Measurements from ENCODE around the gene TMEM41B. TPM values are rescaled to one million over a fixed set of nuclear protein-coding genes. Genes with fewer than 3 reads are reported as not detected.

TMEM41B gene
- total RNA-seq, 1 experiment from 2014 or later = 88.6 TPM

DNA sequence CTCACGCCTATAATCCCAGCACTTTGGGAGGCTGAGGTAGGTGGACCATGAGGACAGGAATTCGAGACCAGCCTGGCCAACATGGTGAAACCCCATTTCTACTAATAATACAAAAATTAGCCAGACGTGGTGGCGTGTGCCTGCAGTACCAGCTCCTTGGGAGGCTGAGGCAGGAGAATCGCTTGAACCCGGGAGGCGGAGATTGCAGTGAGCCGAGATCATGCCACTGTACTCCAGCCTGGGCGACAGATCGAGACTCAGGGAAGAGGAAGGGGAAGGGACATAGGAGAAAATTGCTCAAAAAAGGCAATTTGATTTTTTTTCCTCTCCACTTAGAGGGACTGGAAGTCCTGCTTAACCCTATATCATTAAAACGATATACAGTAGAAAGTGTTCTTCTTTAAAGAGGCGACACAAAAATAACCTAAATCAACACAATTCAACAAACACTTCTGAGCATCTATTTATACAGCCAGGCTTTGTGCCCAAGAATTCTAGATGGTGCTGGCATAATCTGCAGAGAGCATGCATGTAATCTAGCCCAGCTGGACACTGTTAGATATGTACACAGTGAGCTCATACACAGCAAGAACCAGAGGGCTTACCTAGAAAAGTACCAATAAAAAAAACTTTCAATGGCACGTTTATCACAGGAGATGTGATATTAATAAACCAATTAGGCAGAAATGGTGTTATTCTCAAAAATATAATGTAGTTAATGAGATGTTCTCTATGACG, 28.4 kb downstream of the TMEM41B start:
- Histone ChIP-seq H3K4me1 (ENCODE audit: low read length) (peaks cover 12% of the 10 kb centered on the region), H3K9ac (ENCODE audit: low read length) (no peak overlapping the region), H3K9me3 (ENCODE audit: low read length) (no peaks in the 10 kb centered on the region), H3K4me3 (ENCODE audit: low read length) (no peak overlapping the region), H2AFZ (ENCODE audit: low read length) (no peak overlapping the region), H3K79me2 (ENCODE audit: low read length) (no peaks in the 10 kb centered on the region; the same call in 1 of the 2 replicates), H3K27me3 (ENCODE audit: low read length) (no peaks in the 10 kb centered on the region), H3K9me2 (replicated peaks; ENCODE audit: insufficient read depth, low read length) (no peaks in the 10 kb centered on the region), H4K20me1 (ENCODE audit: insufficient read depth, low read depth, low read length) (no peaks in the 10 kb centered on the region), H3K36me3 (ENCODE audit: insufficient read depth, low read length) (peaks cover 13% of the 10 kb centered on the region; the same call in 1 of the 2 replicates), H3K4me2 (ENCODE audit: low read depth, low read length, poor library complexity, severe bottlenecking) (no peak overlapping the region), H3K27ac (ENCODE audit: low read length) (no peak overlapping the region)
- no peak for DNase-seq

- Histone ChIP-seq H3K9me3 (ENCODE audit: low read length) (no peaks in the 10 kb centered on the region), H3K79me2 (ENCODE audit: low read length) (no peaks in the 10 kb centered on the region), H3K36me3 (ENCODE audit: insufficient read depth, low read length) (peaks cover 10% of the 10 kb centered on the region; the same call in 1 of the 2 replicates), H3K4me1 (ENCODE audit: low read length) (peaks cover 20% of the 10 kb centered on the region), H3K27ac (ENCODE audit: low read length) (peak overlapping the region; percentile 49; the same call in 1 of the 2 replicates), H4K20me1 (ENCODE audit: insufficient read depth, low read depth, low read length) (no peaks in the 10 kb centered on the region), H3K4me3 (ENCODE audit: low read length) (no peak overlapping the region), H3K4me2 (ENCODE audit: low read depth, low read length, poor library complexity, severe bottlenecking) (peak overlapping the region; percentile 48), H3K9ac (ENCODE audit: low read length) (no peak overlapping the region), H2AFZ (ENCODE audit: low read length) (no peak overlapping the region), H3K9me2 (replicated peaks; ENCODE audit: insufficient read depth, low read length) (no peaks in the 10 kb centered on the region), H3K27me3 (ENCODE audit: low read length) (no peaks in the 10 kb centered on the region)
- DNase-seq = peak; percentile 79
Observed at GRCh38 chr11:9280655-9281301, 33.6 kb downstream of the TMEM41B start.

DNA sequence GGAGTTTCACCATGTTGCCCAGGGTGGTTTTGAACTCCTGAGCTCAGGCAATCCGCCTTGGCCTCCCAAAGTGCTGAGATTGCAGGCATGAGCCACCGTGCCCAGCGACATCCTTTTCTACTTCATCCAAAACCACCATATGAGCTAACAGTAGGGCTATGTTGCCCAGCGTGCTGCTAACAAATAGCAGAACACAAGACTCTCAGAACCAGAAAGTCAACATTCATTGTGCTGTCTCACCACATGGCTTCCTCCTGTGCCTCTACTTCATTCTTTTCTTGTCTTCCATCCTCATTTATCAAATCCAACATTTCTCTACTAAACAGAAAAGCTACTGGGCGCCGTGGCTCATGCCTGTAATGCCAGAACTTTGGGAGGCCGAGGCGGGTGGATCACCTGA, 37.2 kb downstream of the TMEM41B start:
- H3K27ac ChIP-seq (ENCODE audit: low read length) = no peak overlapping the region
- no peak overlapping the region for H2AFZ ChIP-seq (ENCODE audit: low read length)
- no peak overlapping the region for H3K9ac ChIP-seq (ENCODE audit: low read length)
- H4K20me1 ChIP-seq (ENCODE audit: insufficient read depth, low read depth, low read length) = no peaks in the 10 kb centered on the region
- no peak overlapping the region for H3K4me3 ChIP-seq (ENCODE audit: low read length)
- no peaks in the 10 kb centered on the region for H3K79me2 ChIP-seq (ENCODE audit: low read length)
- H3K36me3 ChIP-seq (ENCODE audit: insufficient read depth, low read length) = peaks cover 4% of the 10 kb centered on the region; the same call in 1 of the 2 replicates
- H3K9me3 ChIP-seq (ENCODE audit: low read length) = no peaks in the 10 kb centered on the region
- peaks cover 19% of the 10 kb centered on the region for H3K4me1 ChIP-seq (ENCODE audit: low read length)
- DNase-seq = no peak
- no peaks in the 10 kb centered on the region for H3K9me2 ChIP-seq (replicated peaks; ENCODE audit: insufficient read depth, low read length)
- no peaks in the 10 kb centered on the region for H3K27me3 ChIP-seq (ENCODE audit: low read length)
- no peak overlapping the region for H3K4me2 ChIP-seq (ENCODE audit: low read depth, low read length, poor library complexity, severe bottlenecking)

GRCh38 chr11:9276571-9276970, 37.8 kb downstream of the TMEM41B start:
- Histone ChIP-seq H3K4me3 (ENCODE audit: low read length) (no peak overlapping the region), H3K27me3 (ENCODE audit: low read length) (no peaks in the 10 kb centered on the region), H3K9ac (ENCODE audit: low read length) (no peak overlapping the region), H3K4me2 (ENCODE audit: low read depth, low read length, poor library complexity, severe bottlenecking) (no peak overlapping the region), H2AFZ (ENCODE audit: low read length) (no peak overlapping the region), H3K79me2 (ENCODE audit: low read length) (no peaks in the 10 kb centered on the region), H3K27ac (ENCODE audit: low read length) (no peak overlapping the region), H3K9me2 (replicated peaks; ENCODE audit: insufficient read depth, low read length) (no peaks in the 10 kb centered on the region), H3K36me3 (ENCODE audit: insufficient read depth, low read length) (peaks cover 4% of the 10 kb centered on the region; the same call in 1 of the 2 replicates), H3K9me3 (ENCODE audit: low read length) (no peaks in the 10 kb centered on the region), H3K4me1 (ENCODE audit: low read length) (peaks cover 13% of the 10 kb centered on the region), H4K20me1 (ENCODE audit: insufficient read depth, low read depth, low read length) (no peaks in the 10 kb centered on the region)
- DNase-seq = peak; percentile 70

- no peak overlapping the region for H2AFZ ChIP-seq (ENCODE audit: low read length)
- no peak overlapping the region for H3K9ac ChIP-seq (ENCODE audit: low read length)
- H3K9me3 ChIP-seq (ENCODE audit: low read length) = no peaks in the 10 kb centered on the region
- H3K27me3 ChIP-seq (ENCODE audit: low read length) = no peaks in the 10 kb centered on the region
- H4K20me1 ChIP-seq (ENCODE audit: insufficient read depth, low read depth, low read length) = no peaks in the 10 kb centered on the region
- H3K4me1 ChIP-seq (ENCODE audit: low read length) = no peaks in the 10 kb centered on the region
- H3K4me2 ChIP-seq (ENCODE audit: low read depth, low read length, poor library complexity, severe bottlenecking) = no peak overlapping the region
- H3K36me3 ChIP-seq (ENCODE audit: insufficient read depth, low read length) = no peaks in the 10 kb centered on the region
- H3K79me2 ChIP-seq (ENCODE audit: low read length) = no peaks in the 10 kb centered on the region
- no peak for DNase-seq
- no peak overlapping the region for H3K4me3 ChIP-seq (ENCODE audit: low read length)
- H3K27ac ChIP-seq (ENCODE audit: low read length) = no peak overlapping the region
- H3K9me2 ChIP-seq (replicated peaks; ENCODE audit: insufficient read depth, low read length) = no peaks in the 10 kb centered on the region
Observed at GRCh38 chr11:9274499-9275258, 39.7 kb downstream of the TMEM41B start.

DNA sequence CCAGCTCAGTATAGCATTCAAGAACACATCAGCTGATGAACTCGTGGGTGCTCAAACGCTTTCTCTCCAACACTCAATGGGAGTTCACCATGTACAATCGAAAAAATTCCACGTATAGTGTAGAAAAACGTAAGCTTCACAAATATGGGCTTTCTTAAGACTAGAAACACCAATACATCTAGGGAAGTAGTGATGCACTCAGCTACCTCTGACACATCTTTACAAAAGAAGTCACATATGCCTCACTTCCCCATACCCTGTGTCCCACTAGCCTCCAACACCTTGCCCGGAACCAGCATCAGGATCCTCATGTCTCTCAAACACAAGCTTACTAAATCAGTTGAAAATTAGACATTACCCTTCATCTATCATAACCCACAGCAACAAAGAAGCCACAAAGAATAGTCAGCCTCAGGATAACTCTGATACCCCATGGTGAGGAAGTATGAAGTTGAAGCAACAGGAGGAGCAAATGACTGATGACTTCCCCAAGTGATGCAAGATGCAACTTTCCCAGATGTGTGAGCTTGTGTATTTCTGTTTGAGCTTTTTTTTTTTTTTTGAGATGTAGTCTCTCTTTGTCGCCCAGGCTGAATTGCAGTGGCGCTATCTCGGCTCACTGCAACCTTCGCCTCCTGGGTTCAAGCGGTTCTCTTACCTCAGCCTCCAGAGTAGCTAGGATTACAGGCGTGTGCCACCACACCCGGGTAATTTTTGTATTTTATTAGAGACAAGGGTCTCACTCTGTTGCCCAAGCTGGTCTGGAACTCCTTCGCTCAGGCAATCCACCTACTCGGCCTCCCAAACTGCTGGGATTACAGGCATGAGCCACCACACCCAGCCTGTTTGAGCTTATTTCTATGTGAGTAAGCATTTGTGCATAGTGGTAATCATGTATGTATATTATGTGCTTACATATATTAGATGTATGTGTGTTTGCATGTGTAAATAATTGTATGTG, 40.7 kb downstream of the TMEM41B start:
- H3K9ac ChIP-seq (ENCODE audit: low read length) = no peak overlapping the region
- H4K20me1 ChIP-seq (ENCODE audit: insufficient read depth, low read depth, low read length) = no peaks in the 10 kb centered on the region
- DNase-seq = no peak
- H2AFZ ChIP-seq (ENCODE audit: low read length) = no peak overlapping the region
- H3K9me3 ChIP-seq (ENCODE audit: low read length) = no peaks in the 10 kb centered on the region
- H3K9me2 ChIP-seq (replicated peaks; ENCODE audit: insufficient read depth, low read length) = no peaks in the 10 kb centered on the region
- no peak overlapping the region for H3K4me3 ChIP-seq (ENCODE audit: low read length)
- no peak overlapping the region for H3K27ac ChIP-seq (ENCODE audit: low read length)
- H3K36me3 ChIP-seq (ENCODE audit: insufficient read depth, low read length) = no peaks in the 10 kb centered on the region
- no peak overlapping the region for H3K4me2 ChIP-seq (ENCODE audit: low read depth, low read length, poor library complexity, severe bottlenecking)
- no peaks in the 10 kb centered on the region for H3K27me3 ChIP-seq (ENCODE audit: low read length)
- H3K79me2 ChIP-seq (ENCODE audit: low read length) = no peaks in the 10 kb centered on the region
- H3K4me1 ChIP-seq (ENCODE audit: low read length) = no peaks in the 10 kb centered on the region

DNA sequence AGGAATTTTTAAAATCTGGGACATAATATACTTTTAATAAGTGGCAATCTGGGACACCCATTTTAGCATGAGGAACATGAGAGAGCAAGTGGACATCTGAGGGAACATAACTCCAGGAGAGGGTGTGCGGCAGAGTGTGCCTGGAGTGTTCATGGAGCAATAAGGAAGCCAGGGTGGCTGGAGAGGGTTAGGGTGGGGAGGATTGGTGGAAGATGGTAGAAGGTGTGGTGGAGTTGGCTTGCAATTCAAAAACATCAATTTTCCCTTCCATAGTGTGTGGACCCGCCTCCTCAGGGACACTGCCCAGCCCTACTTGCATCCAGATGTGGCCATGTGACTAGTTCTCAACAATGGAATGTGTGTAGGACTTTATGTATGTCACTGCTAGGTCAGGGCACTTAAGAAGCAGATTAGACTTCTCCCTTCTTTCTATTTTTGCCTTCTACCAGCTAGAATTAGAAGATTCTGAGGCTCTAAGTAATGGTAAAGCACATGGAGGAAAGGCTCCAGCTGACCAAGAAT, 44.8 kb downstream of the TMEM41B start:
- Histone ChIP-seq H3K4me1 (ENCODE audit: low read length) (peaks cover 8% of the 10 kb centered on the region), H3K4me3 (ENCODE audit: low read length) (no peak overlapping the region), H3K9me2 (replicated peaks; ENCODE audit: insufficient read depth, low read length) (no peaks in the 10 kb centered on the region), H2AFZ (ENCODE audit: low read length) (no peak overlapping the region), H3K9ac (ENCODE audit: low read length) (no peak overlapping the region), H3K27ac (ENCODE audit: low read length) (no peak overlapping the region), H3K9me3 (ENCODE audit: low read length) (no peaks in the 10 kb centered on the region), H3K27me3 (ENCODE audit: low read length) (no peaks in the 10 kb centered on the region; the same call in 1 of the 2 replicates), H3K36me3 (ENCODE audit: insufficient read depth, low read length) (no peaks in the 10 kb centered on the region), H3K79me2 (ENCODE audit: low read length) (no peaks in the 10 kb centered on the region), H3K4me2 (ENCODE audit: low read depth, low read length, poor library complexity, severe bottlenecking) (no peak overlapping the region), H4K20me1 (ENCODE audit: insufficient read depth, low read depth, low read length) (no peaks in the 10 kb centered on the region)
- no peak for DNase-seq
